22Rv1 (cell line): ENCODE measurements around the gene GPA33.

ENCODE experiments used
- ZFX ChIP-seq: fragments of 450-650 bp; IDR thresholded peaks from 2 replicates; pipeline ENCODE4 v1.6.1; 2017; ENCODE audit warnings: antibody characterized with exemption, borderline replicate concordance
- TF ChIP-seq, protein P1 (sequence below): fragments of 450-650 bp; IDR thresholded peaks from 2 replicates; pipeline ENCODE4 v1.5.1; 2017; ENCODE audit warnings: mild to moderate bottlenecking

DNA sequence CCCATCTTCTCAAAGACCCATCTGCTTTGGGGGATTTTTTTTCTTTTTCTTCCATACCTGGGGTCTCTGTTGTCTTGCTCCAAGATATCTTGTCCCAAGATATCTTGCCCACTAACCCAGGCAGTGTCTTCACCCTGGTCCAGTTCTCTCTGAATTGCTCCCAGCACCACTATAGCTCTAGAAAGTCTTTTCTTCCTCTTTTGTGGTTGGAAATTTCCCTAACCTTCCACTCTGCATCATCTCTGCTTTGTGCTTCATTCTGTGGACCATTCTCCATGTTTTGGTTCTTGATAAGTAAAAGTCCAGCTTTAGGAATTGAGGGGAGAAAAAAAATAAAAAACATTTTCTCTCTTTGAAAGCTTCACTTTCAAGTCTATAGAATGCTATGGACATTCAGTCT, 24.5 kb upstream of the GPA33 start:
- TF ChIP-seq, protein P1, sequence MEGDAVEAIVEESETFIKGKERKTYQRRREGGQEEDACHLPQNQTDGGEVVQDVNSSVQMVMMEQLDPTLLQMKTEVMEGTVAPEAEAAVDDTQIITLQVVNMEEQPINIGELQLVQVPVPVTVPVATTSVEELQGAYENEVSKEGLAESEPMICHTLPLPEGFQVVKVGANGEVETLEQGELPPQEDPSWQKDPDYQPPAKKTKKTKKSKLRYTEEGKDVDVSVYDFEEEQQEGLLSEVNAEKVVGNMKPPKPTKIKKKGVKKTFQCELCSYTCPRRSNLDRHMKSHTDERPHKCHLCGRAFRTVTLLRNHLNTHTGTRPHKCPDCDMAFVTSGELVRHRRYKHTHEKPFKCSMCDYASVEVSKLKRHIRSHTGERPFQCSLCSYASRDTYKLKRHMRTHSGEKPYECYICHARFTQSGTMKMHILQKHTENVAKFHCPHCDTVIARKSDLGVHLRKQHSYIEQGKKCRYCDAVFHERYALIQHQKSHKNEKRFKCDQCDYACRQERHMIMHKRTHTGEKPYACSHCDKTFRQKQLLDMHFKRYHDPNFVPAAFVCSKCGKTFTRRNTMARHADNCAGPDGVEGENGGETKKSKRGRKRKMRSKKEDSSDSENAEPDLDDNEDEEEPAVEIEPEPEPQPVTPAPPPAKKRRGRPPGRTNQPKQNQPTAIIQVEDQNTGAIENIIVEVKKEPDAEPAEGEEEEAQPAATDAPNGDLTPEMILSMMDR: no peak
- TF ChIP-seq ZFX: no peak
